GM18870 (cell line): Measurements from ENCODE around the gene CSF3.
A peak's percentile ranks its signal among the peaks of the same experiment; 100 is the strongest.

ENCODE experiments used
- ATAC-seq: cut with Tn5 transposase; IDR thresholded peaks from one replicate; pipeline ENCODE4 v1.9.1; 2021; ENCODE audit warnings: moderate library complexity; ENCODE audit not compliant: unreplicated experiment

Gene CSF3

GRCh38 chr17:40015005-40015997, at the start of gene CSF3:
CSF3 (plus strand) TSS chr17:40015440; CDS start chr17:40015475, 35 bp downstream.
- no peak for ATAC-seq

- ATAC-seq: no peak
Measured at GRCh38 chr17:39966771-39967170, 48.5 kb upstream of the CSF3 start.

GRCh38 chr17:39968761-39969160, 46.5 kb upstream of the CSF3 start:
- no peak for ATAC-seq

- no peak for ATAC-seq
Measured at GRCh38 chr17:39969375-39969774, 45.9 kb upstream of the CSF3 start.

GRCh38 chr17:39970157-39970692, 45.0 kb upstream of the CSF3 start:
- no peak for ATAC-seq

- no peak for ATAC-seq
Measured at GRCh38 chr17:39971076-39971603, 44.1 kb upstream of the CSF3 start.

- no peak for ATAC-seq
Measured at GRCh38 chr17:39972271-39972670, 43.0 kb upstream of the CSF3 start.

- no peak for ATAC-seq
Measured at GRCh38 chr17:39973496-39973895, 41.7 kb upstream of the CSF3 start.

GRCh38 chr17:39974433-39974832, 40.8 kb upstream of the CSF3 start:
- no peak for ATAC-seq

- no peak for ATAC-seq
Measured at GRCh38 chr17:39975801-39976200, 39.4 kb upstream of the CSF3 start.

GRCh38 chr17:39979016-39979670, 36.1 kb upstream of the CSF3 start:
- no peak for ATAC-seq

GRCh38 chr17:39979893-39980350, 35.3 kb upstream of the CSF3 start:
- peak; percentile 5 for ATAC-seq

- ATAC-seq: peak; percentile 92
Measured at GRCh38 chr17:39980351-39981206, 34.7 kb upstream of the CSF3 start, which contains the start of gene PSMD3. PSMD3 (plus strand) TSS chr17:39980807; CDS start chr17:39980971, 164 bp downstream.

GRCh38 chr17:39981207-39981741, 34.0 kb upstream of the CSF3 start:
- no peak for ATAC-seq

- ATAC-seq: no peak
Measured at GRCh38 chr17:39981766-39982375, 33.4 kb upstream of the CSF3 start.

GRCh38 chr17:39988206-39988810, 26.9 kb upstream of the CSF3 start:
- ATAC-seq: no peak

- no peak for ATAC-seq
Measured at GRCh38 chr17:39994448-39994847, 20.8 kb upstream of the CSF3 start.

GRCh38 chr17:39995438-39995837, 19.8 kb upstream of the CSF3 start:
- no peak for ATAC-seq

GRCh38 chr17:39996162-39996561, 19.1 kb upstream of the CSF3 start:
- ATAC-seq: no peak
